GM12872 (cell line): ENCODE data around the gene PPM1M.
A peak's percentile ranks its signal among the peaks of the same experiment; 100 is the strongest.

Experiments
- CTCF ChIP-seq: IDR thresholded peaks from 3 replicates; pipeline ENCODE4 v1.5.1; 2011; ENCODE audit warnings: low read depth, mild to moderate bottlenecking, low read length, moderate library complexity; ENCODE audit not compliant: insufficient read depth

The PPM1M gene

GRCh38 chr3:52238761-52239701 is 6.5 kb upstream of the PPM1M start, which contains the start of gene TWF2:
Gene TWF2 (minus strand): TSS chr3:52239158. CDS start chr3:52239016, 142 bp downstream.
- peak; percentile 51 for TF ChIP-seq CTCF

GRCh38 chr3:52240059-52240885 is 5.3 kb upstream of the PPM1M start:
- TF ChIP-seq CTCF: no peak

- TF ChIP-seq CTCF: no peak
Measured at GRCh38 chr3:52240886-52241370, 4.6 kb upstream of the PPM1M start.

GRCh38 chr3:52242039-52242438 is 3.5 kb upstream of the PPM1M start:
- no peak for TF ChIP-seq CTCF

GRCh38 chr3:52243791-52244628 is 1.5 kb upstream of the PPM1M start:
- no peak for TF ChIP-seq CTCF

GRCh38 chr3:52246264-52246620 is 683 bp downstream of the PPM1M start:
- no peak for TF ChIP-seq CTCF
